Measurements from ENCODE around the gene ASAP2.

GRCh38 chr2:9418746-9419145 is 212.1 kb downstream of the ASAP2 start:
- TF ChIP-seq, protein P1, sequence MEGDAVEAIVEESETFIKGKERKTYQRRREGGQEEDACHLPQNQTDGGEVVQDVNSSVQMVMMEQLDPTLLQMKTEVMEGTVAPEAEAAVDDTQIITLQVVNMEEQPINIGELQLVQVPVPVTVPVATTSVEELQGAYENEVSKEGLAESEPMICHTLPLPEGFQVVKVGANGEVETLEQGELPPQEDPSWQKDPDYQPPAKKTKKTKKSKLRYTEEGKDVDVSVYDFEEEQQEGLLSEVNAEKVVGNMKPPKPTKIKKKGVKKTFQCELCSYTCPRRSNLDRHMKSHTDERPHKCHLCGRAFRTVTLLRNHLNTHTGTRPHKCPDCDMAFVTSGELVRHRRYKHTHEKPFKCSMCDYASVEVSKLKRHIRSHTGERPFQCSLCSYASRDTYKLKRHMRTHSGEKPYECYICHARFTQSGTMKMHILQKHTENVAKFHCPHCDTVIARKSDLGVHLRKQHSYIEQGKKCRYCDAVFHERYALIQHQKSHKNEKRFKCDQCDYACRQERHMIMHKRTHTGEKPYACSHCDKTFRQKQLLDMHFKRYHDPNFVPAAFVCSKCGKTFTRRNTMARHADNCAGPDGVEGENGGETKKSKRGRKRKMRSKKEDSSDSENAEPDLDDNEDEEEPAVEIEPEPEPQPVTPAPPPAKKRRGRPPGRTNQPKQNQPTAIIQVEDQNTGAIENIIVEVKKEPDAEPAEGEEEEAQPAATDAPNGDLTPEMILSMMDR (conservative IDR thresholded peaks at IDR 0.05; ENCODE audit: low read length): no peak
- no peak for TF ChIP-seq EZH2phosphoT487 (IDR thresholded peaks at IDR 0.05; ENCODE audit: borderline replicate concordance)
